Astrocyte (in vitro differentiated cells and primary cell): ENCODE results near the gene TEX26. TPM values are rescaled to one million over a fixed set of nuclear protein-coding genes. Genes with fewer than 3 reads are reported as not detected.
A peak's percentile ranks its signal among the peaks of the same experiment; 100 is the strongest.

Experiments
- DNase-seq: peaks from one replicate; pipeline ENCODE4 v3.0.0-alpha.2; 2010; ENCODE audit warnings: low read depth
- FAIRE-seq: peaks from 2 replicates; lab custom pipeline; 2011; peaks lifted over from hg19 to GRCh38; lab: Jason Lieb, UNC
- H2AFZ ChIP-seq: 2 replicates; pipeline ENCODE4 v1.6.0; 2012; ENCODE audit warnings: low read depth, low read length, inconsistent platforms
- H3K27ac ChIP-seq: 2 replicates; pipeline ENCODE4 v1.5.1; 2011; ENCODE audit warnings: low read depth, low read length, inconsistent platforms
- H3K27me3 ChIP-seq: 2 replicates; pipeline ENCODE4 v1.6.0; 2011; ENCODE audit warnings: low read length, inconsistent platforms; ENCODE audit not compliant: insufficient read depth
- H3K36me3 ChIP-seq: 2 replicates; pipeline ENCODE4 v1.5.1; 2011; ENCODE audit warnings: low read length, inconsistent platforms; ENCODE audit not compliant: insufficient read depth
- H3K4me1 ChIP-seq: 2 replicates; pipeline ENCODE4 v1.5.1; 2011; ENCODE audit warnings: low read length, inconsistent platforms; ENCODE audit not compliant: insufficient read depth
- H3K4me2 ChIP-seq: 2 replicates; pipeline ENCODE4 v1.6.0; 2012; ENCODE audit warnings: low read length, inconsistent platforms
- H3K4me3 ChIP-seq: 2 replicates; pipeline ENCODE4 v1.5.1; 2011; ENCODE audit warnings: low read depth, mild to moderate bottlenecking, low read length, inconsistent platforms; ENCODE audit not compliant: insufficient read depth
- H3K79me2 ChIP-seq: 2 replicates; pipeline ENCODE4 v1.6.0; 2012; ENCODE audit warnings: mild to moderate bottlenecking, low read length, inconsistent platforms; ENCODE audit not compliant: insufficient read depth
- H3K9ac ChIP-seq: 2 replicates; pipeline ENCODE4 v1.6.0; 2012; ENCODE audit warnings: mild to moderate bottlenecking, low read length, inconsistent platforms
- H3K9me3 ChIP-seq: 2 replicates; pipeline ENCODE4 v1.5.1; 2012; ENCODE audit warnings: low read depth, mild to moderate bottlenecking, low read length, inconsistent platforms; ENCODE audit not compliant: insufficient read depth
- H4K20me1 ChIP-seq: 2 replicates; pipeline ENCODE4 v1.6.0; 2012; ENCODE audit warnings: low read length, inconsistent platforms; ENCODE audit not compliant: insufficient read depth
- H3K27ac Mint-ChIP-seq: one replicate; pipeline ENCODE4 v1.8.0; 2021; ENCODE audit warnings: mild to moderate bottlenecking, mixed read lengths; ENCODE audit not compliant: unreplicated experiment
- H3K27me3 Mint-ChIP-seq: one replicate; pipeline ENCODE4 v1.8.0; 2021; ENCODE audit warnings: low read depth, mixed read lengths; ENCODE audit not compliant: unreplicated experiment
- H3K36me3 Mint-ChIP-seq: one replicate; pipeline ENCODE4 v1.8.0; 2021; ENCODE audit warnings: low read depth, mixed read lengths; ENCODE audit not compliant: unreplicated experiment
- H3K4me1 Mint-ChIP-seq: one replicate; pipeline ENCODE4 v1.8.0; 2021; ENCODE audit warnings: low read depth, mixed read lengths; ENCODE audit not compliant: unreplicated experiment
- H3K4me3 Mint-ChIP-seq: one replicate; pipeline ENCODE4 v1.8.0; 2021; ENCODE audit warnings: mild to moderate bottlenecking, moderate library complexity, mixed read lengths; ENCODE audit not compliant: unreplicated experiment
- H3K9me3 Mint-ChIP-seq: one replicate; pipeline ENCODE4 v1.8.0; 2021; ENCODE audit warnings: mild to moderate bottlenecking, mixed read lengths; ENCODE audit not compliant: unreplicated experiment
- EZH2 ChIP-seq: IDR thresholded peaks from 2 replicates; pipeline ENCODE4 v1.6.1; 2012; ENCODE audit warnings: mild to moderate bottlenecking, low read length, inconsistent platforms; ENCODE audit not compliant: insufficient read depth
- total RNA-seq: library from RNA; stranded (reverse); gene quantifications from 2 replicates; pipeline ENCODE4 v1.2.1, GENCODE V29; 2021
- TF ChIP-seq, protein P1 (sequence below): IDR thresholded peaks from 2 replicates; pipeline ENCODE4 v1.5.1; 2011; ENCODE audit warnings: low read depth, mild to moderate bottlenecking, inconsistent platforms, low read length, moderate library complexity; ENCODE audit not compliant: insufficient read depth

Gene TEX26
- total RNA-seq, 1 donor from 2014 or later = not detected

DNA sequence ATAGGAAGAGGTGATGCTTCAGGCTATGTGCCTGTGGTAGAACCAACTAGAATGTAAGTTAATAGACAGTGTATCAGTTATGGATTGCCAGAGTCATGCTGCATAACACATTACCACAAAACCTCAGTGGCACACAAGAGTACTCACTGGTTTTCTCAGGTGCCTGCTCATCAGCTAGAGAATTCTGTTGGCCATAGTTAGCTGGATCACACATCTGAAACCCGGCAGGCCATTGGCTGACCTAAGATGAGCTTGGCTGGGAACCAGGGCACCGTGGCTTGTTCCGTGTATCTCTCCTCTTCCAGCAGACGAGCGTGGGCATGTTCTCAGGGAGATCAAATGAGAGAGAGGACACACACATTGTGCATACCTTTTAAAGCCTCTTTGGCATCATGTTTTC is 76.7 kb downstream of the TEX26 start:
- no peaks in the 10 kb centered on the region for H3K36me3 Mint-ChIP-seq
- no peak for FAIRE-seq
- Histone ChIP-seq H2AFZ (no peak overlapping the region), H3K27ac (no peak overlapping the region), H3K9me3 (no peaks in the 10 kb centered on the region), H4K20me1 (no peaks in the 10 kb centered on the region), H3K4me1 (peaks cover 4% of the 10 kb centered on the region), H3K4me2 (no peak overlapping the region), H3K4me3 (no peak overlapping the region), H3K79me2 (no peaks in the 10 kb centered on the region), H3K9ac (no peak overlapping the region), H3K36me3 (no peaks in the 10 kb centered on the region), H3K27me3 (no peaks in the 10 kb centered on the region)
- no peak overlapping the region for H3K27ac Mint-ChIP-seq
- no peak overlapping the region for H3K4me3 Mint-ChIP-seq
- H3K27me3 Mint-ChIP-seq = peaks cover 4% of the 10 kb centered on the region
- peak; percentile 62 for DNase-seq
- H3K4me1 Mint-ChIP-seq = peaks cover 17% of the 10 kb centered on the region
- TF ChIP-seq, protein P1, sequence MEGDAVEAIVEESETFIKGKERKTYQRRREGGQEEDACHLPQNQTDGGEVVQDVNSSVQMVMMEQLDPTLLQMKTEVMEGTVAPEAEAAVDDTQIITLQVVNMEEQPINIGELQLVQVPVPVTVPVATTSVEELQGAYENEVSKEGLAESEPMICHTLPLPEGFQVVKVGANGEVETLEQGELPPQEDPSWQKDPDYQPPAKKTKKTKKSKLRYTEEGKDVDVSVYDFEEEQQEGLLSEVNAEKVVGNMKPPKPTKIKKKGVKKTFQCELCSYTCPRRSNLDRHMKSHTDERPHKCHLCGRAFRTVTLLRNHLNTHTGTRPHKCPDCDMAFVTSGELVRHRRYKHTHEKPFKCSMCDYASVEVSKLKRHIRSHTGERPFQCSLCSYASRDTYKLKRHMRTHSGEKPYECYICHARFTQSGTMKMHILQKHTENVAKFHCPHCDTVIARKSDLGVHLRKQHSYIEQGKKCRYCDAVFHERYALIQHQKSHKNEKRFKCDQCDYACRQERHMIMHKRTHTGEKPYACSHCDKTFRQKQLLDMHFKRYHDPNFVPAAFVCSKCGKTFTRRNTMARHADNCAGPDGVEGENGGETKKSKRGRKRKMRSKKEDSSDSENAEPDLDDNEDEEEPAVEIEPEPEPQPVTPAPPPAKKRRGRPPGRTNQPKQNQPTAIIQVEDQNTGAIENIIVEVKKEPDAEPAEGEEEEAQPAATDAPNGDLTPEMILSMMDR = no peak
- TF ChIP-seq EZH2 = no peak
- H3K9me3 Mint-ChIP-seq = no peaks in the 10 kb centered on the region

DNA sequence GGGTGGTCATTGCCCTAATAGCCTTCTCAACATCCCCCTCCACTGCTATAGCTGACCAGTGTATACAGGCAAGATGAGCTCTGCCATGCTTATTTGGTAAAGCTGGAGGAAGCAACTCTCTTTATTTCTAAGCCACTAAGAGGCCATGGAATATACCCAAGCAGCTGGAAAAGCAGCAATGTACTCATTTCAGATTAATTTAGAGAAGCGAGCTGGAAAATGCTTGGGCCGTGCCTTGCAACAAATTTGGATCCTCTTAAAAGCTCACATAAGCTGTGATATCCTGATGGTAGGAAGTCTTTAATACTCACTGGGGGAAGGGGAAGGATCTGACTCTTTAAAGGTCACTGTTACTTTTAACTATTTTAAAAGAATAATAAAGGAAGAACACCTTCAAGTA is 77.8 kb downstream of the TEX26 start:
- Mint-ChIP-seq H3K9me3 (no peaks in the 10 kb centered on the region), H3K4me1 (peaks cover 17% of the 10 kb centered on the region), H3K27me3 (peaks cover 4% of the 10 kb centered on the region), H3K27ac (peak overlapping the region; percentile 20), H3K36me3 (no peaks in the 10 kb centered on the region), H3K4me3 (no peak overlapping the region)
- TF ChIP-seq, protein P1 = no peak
- no peak for TF ChIP-seq EZH2
- H3K79me2 ChIP-seq = no peaks in the 10 kb centered on the region
- DNase-seq = no peak
- no peak for FAIRE-seq
- no peaks in the 10 kb centered on the region for H3K9me3 ChIP-seq
- H4K20me1 ChIP-seq = no peaks in the 10 kb centered on the region
- H3K27ac ChIP-seq = no peak overlapping the region
- H2AFZ ChIP-seq = no peak overlapping the region
- H3K36me3 ChIP-seq = no peaks in the 10 kb centered on the region
- H3K4me2 ChIP-seq = no peak overlapping the region
- H3K9ac ChIP-seq = no peak overlapping the region
- H3K4me1 ChIP-seq = peaks cover 4% of the 10 kb centered on the region
- H3K4me3 ChIP-seq = no peak overlapping the region
- H3K27me3 ChIP-seq = no peaks in the 10 kb centered on the region

DNA sequence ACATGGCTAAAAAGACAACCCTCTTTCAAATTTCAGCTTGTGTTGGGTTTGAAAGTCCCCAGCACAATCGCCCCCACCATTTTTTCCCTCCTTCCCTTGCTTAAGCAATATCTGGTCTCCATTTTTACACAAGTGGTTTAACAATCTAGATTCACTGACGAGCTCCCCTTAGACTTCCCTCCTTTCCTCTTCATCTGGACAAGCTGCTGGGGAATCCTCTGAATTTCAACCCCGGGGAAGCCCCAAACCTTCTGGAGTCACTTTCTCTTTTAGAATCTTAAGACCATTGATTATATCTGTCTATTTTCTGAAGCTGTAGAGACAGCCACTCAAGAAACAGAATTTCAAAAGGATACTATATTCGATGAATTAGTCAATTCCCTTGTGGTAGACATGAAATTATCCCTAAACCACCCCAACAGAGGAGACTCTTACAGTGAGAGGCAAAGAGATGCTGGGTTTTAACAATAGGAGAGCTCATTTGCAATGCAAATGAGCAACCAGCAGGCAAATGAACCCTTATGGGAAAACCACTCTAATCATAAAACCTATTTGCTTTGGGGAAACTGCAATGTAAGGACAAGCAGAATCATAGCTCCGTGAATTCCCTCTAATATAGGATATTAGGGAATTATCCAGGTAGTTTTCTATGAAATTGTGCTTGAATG is 78.9 kb downstream of the TEX26 start:
- H3K4me1 Mint-ChIP-seq = peaks cover 17% of the 10 kb centered on the region
- Histone ChIP-seq H3K9ac (no peak overlapping the region), H3K36me3 (no peaks in the 10 kb centered on the region), H3K79me2 (no peaks in the 10 kb centered on the region), H3K4me2 (no peak overlapping the region), H3K27ac (no peak overlapping the region), H3K4me3 (no peak overlapping the region), H2AFZ (no peak overlapping the region), H3K9me3 (no peaks in the 10 kb centered on the region), H3K27me3 (no peaks in the 10 kb centered on the region), H4K20me1 (no peaks in the 10 kb centered on the region), H3K4me1 (peaks cover 4% of the 10 kb centered on the region)
- DNase-seq = no peak
- no peak overlapping the region for H3K27ac Mint-ChIP-seq
- H3K27me3 Mint-ChIP-seq = peaks cover 4% of the 10 kb centered on the region
- H3K9me3 Mint-ChIP-seq = no peaks in the 10 kb centered on the region
- H3K4me3 Mint-ChIP-seq = no peak overlapping the region
- no peak for TF ChIP-seq EZH2
- TF ChIP-seq, protein P1 = no peak
- no peaks in the 10 kb centered on the region for H3K36me3 Mint-ChIP-seq
- no peak for FAIRE-seq
